H9 (cell line): Measurements from ENCODE around the gene YY1. TPM values are rescaled to one million over a fixed set of nuclear protein-coding genes. Genes with fewer than 3 reads are reported as not detected.

Source experiments
- DNase-seq: peaks from one replicate; pipeline ENCODE4 v3.0.0-alpha.2; 2017
- H2AFZ ChIP-seq: one replicate; pipeline ENCODE4 v1.6.1; 2013; ENCODE audit warnings: mild to moderate bottlenecking, low read length, control low read depth, moderate library complexity
- H2AK5ac ChIP-seq: 2 replicates; pipeline ENCODE4 v1.6.1; 2013; ENCODE audit warnings: low read length, control low read depth, mixed read lengths; ENCODE audit not compliant: insufficient read length
- H2BK120ac ChIP-seq: one replicate; pipeline ENCODE4 v1.6.1; 2013; ENCODE audit warnings: low read depth, mild to moderate bottlenecking, low read length, control low read depth, inconsistent platforms; ENCODE audit not compliant: poor library complexity, severe bottlenecking
- H2BK12ac ChIP-seq: 2 replicates; pipeline ENCODE4 v1.6.1; 2013; ENCODE audit warnings: low read length, control low read depth, mixed read lengths, low read depth; ENCODE audit not compliant: insufficient read length
- H2BK15ac ChIP-seq: 2 replicates; pipeline ENCODE4 v1.6.1; 2013; ENCODE audit warnings: low read depth, low read length, control low read depth
- H2BK20ac ChIP-seq: one replicate; pipeline ENCODE4 v1.6.1; 2013; ENCODE audit warnings: low read depth, mild to moderate bottlenecking, low read length, control low read depth, inconsistent platforms; ENCODE audit not compliant: poor library complexity, severe bottlenecking
- H2BK5ac ChIP-seq: 2 replicates; pipeline ENCODE4 v1.6.1; 2013; ENCODE audit warnings: low read length, control low read depth, mixed read lengths; ENCODE audit not compliant: insufficient read length
- H3K14ac ChIP-seq: 2 replicates; pipeline ENCODE4 v1.6.1; 2013; ENCODE audit warnings: low read length, control low read depth; ENCODE audit not compliant: insufficient read depth
- H3K18ac ChIP-seq: 2 replicates; pipeline ENCODE4 v1.6.1; 2013; ENCODE audit warnings: low read depth, mild to moderate bottlenecking, mixed read lengths, low read length, control low read depth; ENCODE audit not compliant: insufficient read length
- H3K23ac ChIP-seq: 2 replicates; pipeline ENCODE4 v1.6.1; 2013; ENCODE audit warnings: low read length, control low read depth, mixed read lengths, low read depth; ENCODE audit not compliant: insufficient read length
- H3K23me2 ChIP-seq: 2 replicates; pipeline ENCODE4 v1.6.1; 2013; ENCODE audit warnings: low read depth, mild to moderate bottlenecking, mixed read lengths, low read length, control low read depth; ENCODE audit not compliant: insufficient read length, poor library complexity, severe bottlenecking
- H3K27ac ChIP-seq: 2 replicates; pipeline ENCODE4 v1.5.1; 2013; ENCODE audit warnings: low read length, control low read depth, mixed read lengths, low read depth; ENCODE audit not compliant: insufficient read length
- H3K27me3 ChIP-seq: 2 replicates; pipeline ENCODE4 v1.6.1; 2013; ENCODE audit warnings: low read length, control low read depth, inconsistent platforms; ENCODE audit not compliant: insufficient read depth
- H3K4ac ChIP-seq: 2 replicates; pipeline ENCODE4 v1.6.1; 2013; ENCODE audit warnings: low read depth, mild to moderate bottlenecking, control low read depth, inconsistent platforms, low read length, moderate library complexity
- H3K4me1 ChIP-seq: 2 replicates; pipeline ENCODE4 v1.6.1; 2013; ENCODE audit warnings: low read length, control low read depth, inconsistent platforms; ENCODE audit not compliant: insufficient read depth
- H3K4me2 ChIP-seq: 2 replicates; pipeline ENCODE4 v1.6.1; 2013; ENCODE audit warnings: low read length, control low read depth, mixed read lengths; ENCODE audit not compliant: insufficient read length, insufficient read depth
- H3K56ac ChIP-seq: 2 replicates; pipeline ENCODE4 v1.6.1; 2013; ENCODE audit warnings: low read depth, mild to moderate bottlenecking, mixed read lengths, low read length, control low read depth; ENCODE audit not compliant: insufficient read length
- H3K79me1 ChIP-seq: 2 replicates; pipeline ENCODE4 v1.6.1; 2013; ENCODE audit warnings: low read depth, mild to moderate bottlenecking, moderate library complexity, low read length, control low read depth, inconsistent platforms; ENCODE audit not compliant: insufficient read depth, poor library complexity, severe bottlenecking
- H3K79me2 ChIP-seq: 2 replicates; pipeline ENCODE4 v1.6.1; 2013; ENCODE audit warnings: low read length, control low read depth, inconsistent platforms; ENCODE audit not compliant: insufficient read depth
- H3K9ac ChIP-seq: 2 replicates; pipeline ENCODE4 v1.6.1; 2013; ENCODE audit warnings: low read length, control low read depth, mixed read lengths; ENCODE audit not compliant: insufficient read length; ENCODE audit errors: extremely low read depth
- H3K9me3 ChIP-seq: one replicate; pipeline ENCODE4 v1.6.1; 2013; ENCODE audit warnings: low read depth, low read length, inconsistent platforms; ENCODE audit not compliant: control insufficient read depth
- H3T11ph ChIP-seq: one replicate; pipeline ENCODE4 v1.6.1; 2013; ENCODE audit warnings: mild to moderate bottlenecking, low read length, control low read depth, inconsistent platforms
- H4K20me1 ChIP-seq: one replicate; pipeline ENCODE4 v1.6.1; 2013; ENCODE audit not compliant: control insufficient read depth, insufficient read length, insufficient read depth
- H4K5ac ChIP-seq: 2 replicates; pipeline ENCODE4 v1.6.1; 2013; ENCODE audit warnings: low read depth, mild to moderate bottlenecking, mixed read lengths, low read length, control low read depth; ENCODE audit not compliant: insufficient read length
- H4K8ac ChIP-seq: replicated peaks from 2 replicates; pipeline ENCODE4 v1.6.1; 2013; ENCODE audit warnings: low read length, control low read depth, mixed read lengths, low read depth; ENCODE audit not compliant: insufficient read length
- H4K91ac ChIP-seq: 2 replicates; pipeline ENCODE4 v1.6.1; 2013; ENCODE audit warnings: low read depth, mild to moderate bottlenecking, moderate library complexity, mixed read lengths, low read length, control low read depth; ENCODE audit not compliant: insufficient read length
- H3K27ac Mint-ChIP-seq, 3 experiments: 2 replicates in 2 of 3; 3 replicates in 1 of 3; pipeline ENCODE4 v1.8.0; 2020 to 2021; ENCODE audit warnings: mixed read lengths in 3 of 3, mild to moderate bottlenecking in 1 of 3, moderate library complexity in 1 of 3
- H3K27me3 Mint-ChIP-seq: 2 replicates; pipeline ENCODE4 v1.8.0; 2021; ENCODE audit warnings: low read depth, mild to moderate bottlenecking, moderate library complexity, mixed read lengths
- H3K36me3 Mint-ChIP-seq, 3 experiments: 2 replicates in 2 of 3; 3 replicates in 1 of 3; pipeline ENCODE4 v1.8.0; 2020 to 2021; ENCODE audit warnings: low read depth in 3 of 3, mixed read lengths in 3 of 3; ENCODE audit not compliant: insufficient read depth in 1 of 3
- H3K4me1 Mint-ChIP-seq, 2 experiments: 2 replicates each; pipeline ENCODE4 v1.8.0; 2020; ENCODE audit warnings: mixed read lengths in 2 of 2
- H3K4me3 Mint-ChIP-seq, 2 experiments: 2 replicates in 1 of 2; 3 replicates in 1 of 2; pipeline ENCODE4 v1.8.0; 2020 to 2021; ENCODE audit warnings: mild to moderate bottlenecking in 2 of 2, mixed read lengths in 2 of 2, moderate library complexity in 1 of 2
- H3K9me3 Mint-ChIP-seq, 2 experiments: 2 replicates in 1 of 2; 3 replicates in 1 of 2; pipeline ENCODE4 v1.8.0; 2020; ENCODE audit warnings: mild to moderate bottlenecking in 2 of 2, mixed read lengths in 2 of 2, moderate library complexity in 1 of 2
- CTCF ChIP-seq: fragments of 200-600 bp; sonication (generic); conservative IDR thresholded peaks from 3 replicates; pipeline ENCODE4 v1.8.0; 2021; ENCODE audit warnings: antibody characterized with exemption, mild to moderate bottlenecking
- WGBS: extraction: QIAGEN DNeasy Blood & Tissue Kit; methylation state at CpG from one replicate; pipeline ENCODE4 v1.1.7; 2013; ENCODE audit warnings: missing lambda C conversion rate, low lambda C conversion rate, mixed read lengths; ENCODE audit not compliant: insufficient read length; ENCODE audit errors: extremely low coverage; 5-methylcytosine and 5-hydroxymethylcytosine counted together
- total RNA-seq: library from RNA; stranded (reverse); gene quantifications from 2 replicates; pipeline ENCODE4 v1.2.1, GENCODE V29; 2021

Gene YY1
- total RNA-seq, 1 experiment from 2014 or later, result 103 TPM

GRCh38 chr14:100285913-100286400 lies 47.0 kb downstream of the YY1 start:
- no peak overlapping the region for H3K27ac ChIP-seq
- no peaks in the 10 kb centered on the region for H3K27me3 ChIP-seq
- no peak overlapping the region for H3T11ph ChIP-seq
- H4K20me1 ChIP-seq, result no peaks in the 10 kb centered on the region
- H3K4me2 ChIP-seq, result no peak overlapping the region
- DNase-seq, result no peak
- H4K5ac ChIP-seq, result no peak overlapping the region
- no CpG with 5 or more reads among the region's 13 CpGs for WGBS
- no peak overlapping the region for H2BK5ac ChIP-seq
- H3K36me3 Mint-ChIP-seq, result peaks cover 5 to 30% (median 29%) of the 10 kb centered on the region in 3 experiments
- peaks cover 27 to 37% of the 10 kb centered on the region in 2 experiments for H3K4me1 Mint-ChIP-seq
- H3K79me1 ChIP-seq, result no peaks in the 10 kb centered on the region
- no peak overlapping the region for H4K8ac ChIP-seq
- H3K56ac ChIP-seq, result no peak overlapping the region
- no peak overlapping the region for H2BK20ac ChIP-seq
- H3K9me3 Mint-ChIP-seq, result no peaks in the 10 kb centered on the region
- no peaks in the 10 kb centered on the region for H3K23me2 ChIP-seq
- no peak; the same call in 1 of the 3 replicates for TF ChIP-seq CTCF
- H3K4ac ChIP-seq, result no peak overlapping the region
- H3K18ac ChIP-seq, result no peak overlapping the region
- no peak overlapping the region for H4K91ac ChIP-seq
- H2BK15ac ChIP-seq, result no peak overlapping the region
- H3K23ac ChIP-seq, result no peak overlapping the region
- no peak overlapping the region for H2AFZ ChIP-seq
- H3K27ac Mint-ChIP-seq, result peak overlapping the region in 1 of 3 experiments; percentile 62; a peak in 2 of 7 replicates
- no peak overlapping the region for H2BK12ac ChIP-seq
- no peaks in the 10 kb centered on the region; the same call in 1 of the 2 replicates for H3K4me1 ChIP-seq
- H2AK5ac ChIP-seq, result no peak overlapping the region
- no peaks in the 10 kb centered on the region for H3K79me2 ChIP-seq
- no peak overlapping the region for H3K9ac ChIP-seq
- peak overlapping the region; percentile 53 to 70 for H3K4me3 Mint-ChIP-seq
- H2BK120ac ChIP-seq, result no peak overlapping the region
- no peak overlapping the region for H3K14ac ChIP-seq
- no peaks in the 10 kb centered on the region for H3K27me3 Mint-ChIP-seq
- no peaks in the 10 kb centered on the region for H3K9me3 ChIP-seq
